ENCODE measurements around the gene MYRFL.

MYRFL gene

GRCh38 chr12:69932676-69933552, 107.9 kb downstream of the MYRFL start:
- DNase-seq (ENCODE audit: low read depth in 2 of 2): no peak

- DNase-seq (ENCODE audit: low read depth in 2 of 2): no peak
These were observed 109.0 kb downstream of the MYRFL start for GRCh38 chr12:69934011-69934410.

GRCh38 chr12:69935651-69936100, 110.6 kb downstream of the MYRFL start:
- DNase-seq (ENCODE audit: low read depth in 2 of 2): no peak

GRCh38 chr12:69936214-69936731, 111.2 kb downstream of the MYRFL start:
- no peak for DNase-seq (ENCODE audit: low read depth in 2 of 2)

GRCh38 chr12:69936766-69937165, 111.7 kb downstream of the MYRFL start:
- no peak for DNase-seq (ENCODE audit: low read depth in 2 of 2)

GRCh38 chr12:69947123-69947522, 122.1 kb downstream of the MYRFL start:
- DNase-seq (ENCODE audit: low read depth in 2 of 2): no peak

GRCh38 chr12:69947897-69948296, 122.9 kb downstream of the MYRFL start:
- DNase-seq (ENCODE audit: low read depth in 2 of 2): no peak

- no peak for DNase-seq (ENCODE audit: low read depth in 2 of 2)
These were observed 123.8 kb downstream of the MYRFL start for GRCh38 chr12:69948851-69949250.

- no peak for DNase-seq (ENCODE audit: low read depth in 2 of 2)
These were observed 124.4 kb downstream of the MYRFL start for GRCh38 chr12:69949311-69950002.

- no peak for DNase-seq (ENCODE audit: low read depth in 2 of 2)
These were observed 126.1 kb downstream of the MYRFL start for GRCh38 chr12:69951108-69951507.

GRCh38 chr12:69952890-69953289, 127.9 kb downstream of the MYRFL start:
- DNase-seq (ENCODE audit: low read depth in 2 of 2): no peak

- DNase-seq (ENCODE audit: low read depth in 2 of 2): no peak
These were observed 136.2 kb downstream of the MYRFL start for GRCh38 chr12:69961246-69961645.

GRCh38 chr12:69966409-69966808, 141.4 kb downstream of the MYRFL start:
- no peak for DNase-seq (ENCODE audit: low read depth in 2 of 2)

- no peak for DNase-seq (ENCODE audit: low read depth in 2 of 2)
These were observed 141.8 kb downstream of the MYRFL start for GRCh38 chr12:69966839-69967238.

- DNase-seq (ENCODE audit: low read depth in 2 of 2): no peak
These were observed 144.0 kb downstream of the MYRFL start for GRCh38 chr12:69969011-69969410.

- no peak for DNase-seq (ENCODE audit: low read depth in 2 of 2)
These were observed 147.1 kb downstream of the MYRFL start for GRCh38 chr12:69972136-69972535.

GRCh38 chr12:69978020-69978419, 153.0 kb downstream of the MYRFL start:
- DNase-seq (ENCODE audit: low read depth in 2 of 2): no peak

- DNase-seq (ENCODE audit: low read depth in 2 of 2): no peak
These were observed 157.0 kb downstream of the MYRFL start for GRCh38 chr12:69981881-69982475.

- DNase-seq (ENCODE audit: low read depth in 2 of 2): no peak
These were observed 159.2 kb downstream of the MYRFL start for GRCh38 chr12:69984241-69984640.

GRCh38 chr12:69985656-69986055, 160.6 kb downstream of the MYRFL start:
- DNase-seq (ENCODE audit: low read depth in 2 of 2): peak in 1 of 2 donors; percentile 4

- DNase-seq (ENCODE audit: low read depth in 2 of 2): no peak
These were observed 161.1 kb downstream of the MYRFL start for GRCh38 chr12:69986114-69986513.

GRCh38 chr12:69987579-69988091, 162.6 kb downstream of the MYRFL start:
- DNase-seq (ENCODE audit: low read depth in 2 of 2): no peak
